Common myeloid progenitor, CD34-positive (primary cell): ENCODE measurements around the gene FOXJ1.

Experiments used
- CTCF ChIA-PET: fragments of 350-600 bp; sonication (Branson Sonifier 250); formaldehyde crosslinking; loops from one replicate; lab custom pipeline; 2021; ENCODE audit warnings: antibody characterized with exemption; lab: Charles Lee
- POLR2A ChIA-PET: fragments of 350-600 bp; sonication (Branson Sonifier 250); formaldehyde crosslinking; loops from one replicate; lab custom pipeline; 2021; ENCODE audit warnings: antibody characterized with exemption; lab: Charles Lee
- DNase-seq, 3 donors: peaks; one replicate each; pipeline versions ENCODE4 v3.0.0 to v3.0.0-alpha.2; 2013
- H3K27ac ChIP-seq, 2 experiments: 1 replicate in 1 of 2; 2 replicates in 1 of 2; pipeline ENCODE4 v1.7.0; 2013; ENCODE audit warnings: inconsistent platforms in 2 of 2, low read length in 2 of 2, mild to moderate bottlenecking in 2 of 2, low read depth in 1 of 2, moderate library complexity in 1 of 2; ENCODE audit not compliant: severe bottlenecking in 2 of 2, insufficient read depth in 1 of 2, poor library complexity in 1 of 2
- H3K27me3 ChIP-seq, 5 experiments: replicated peaks in 2 of 5; 1 replicate in 3 of 5; 2 replicates in 2 of 5; pipeline versions ENCODE4 v1.6.1 to v1.7.0; 2013; ENCODE audit warnings: low read length in 4 of 5, mild to moderate bottlenecking in 2 of 5, moderate library complexity in 2 of 5, inconsistent platforms in 1 of 5; ENCODE audit not compliant: insufficient read depth in 5 of 5, control insufficient read depth in 4 of 5
- H3K36me3 ChIP-seq, 4 experiments: 1 replicate in 2 of 4; 2 replicates in 2 of 4; pipeline versions ENCODE4 v1.6.1 to v1.7.0; 2013; ENCODE audit warnings: low read length in 3 of 4, control low read depth in 1 of 4, mild to moderate bottlenecking in 1 of 4; ENCODE audit not compliant: control insufficient read depth in 4 of 4, insufficient read depth in 4 of 4
- H3K4me1 ChIP-seq, 4 experiments: 1 replicate in 3 of 4; 2 replicates in 1 of 4; pipeline versions ENCODE4 v1.6.1 to v1.7.1; 2013; ENCODE audit warnings: low read length in 3 of 4, mild to moderate bottlenecking in 3 of 4, control low read depth in 1 of 4, inconsistent platforms in 1 of 4, moderate library complexity in 1 of 4; ENCODE audit not compliant: control insufficient read depth in 4 of 4, insufficient read depth in 4 of 4; ENCODE audit errors: control extremely low read depth in 1 of 4
- H3K4me3 ChIP-seq, 7 experiments: 1 replicate in 4 of 7; 2 replicates in 3 of 7; pipeline versions ENCODE4 v1.5.1 to v1.7.0; 2013; ENCODE audit warnings: mild to moderate bottlenecking in 7 of 7, low read length in 6 of 7, moderate library complexity in 6 of 7, inconsistent platforms in 2 of 7, low read depth in 2 of 7, control low read depth in 1 of 7; ENCODE audit not compliant: insufficient read depth in 4 of 7, control insufficient read depth in 1 of 7; ENCODE audit errors: extremely low read depth in 1 of 7
- H3K9me3 ChIP-seq, 5 experiments: 1 replicate in 4 of 5; 2 replicates in 1 of 5; pipeline versions ENCODE4 v1.6.1 to v1.7.1; 2013; ENCODE audit warnings: low read length in 4 of 5, mild to moderate bottlenecking in 2 of 5, inconsistent platforms in 1 of 5, low read depth in 1 of 5, moderate library complexity in 1 of 5; ENCODE audit not compliant: control insufficient read depth in 4 of 5, insufficient read depth in 2 of 5; ENCODE audit errors: control extremely low read depth in 1 of 5
- WGBS: methylation state at CpG from one replicate; pipeline ENCODE4 v1.1.5; 2013; ENCODE audit not compliant: insufficient coverage; 5-methylcytosine and 5-hydroxymethylcytosine counted together

Gene FOXJ1

DNA sequence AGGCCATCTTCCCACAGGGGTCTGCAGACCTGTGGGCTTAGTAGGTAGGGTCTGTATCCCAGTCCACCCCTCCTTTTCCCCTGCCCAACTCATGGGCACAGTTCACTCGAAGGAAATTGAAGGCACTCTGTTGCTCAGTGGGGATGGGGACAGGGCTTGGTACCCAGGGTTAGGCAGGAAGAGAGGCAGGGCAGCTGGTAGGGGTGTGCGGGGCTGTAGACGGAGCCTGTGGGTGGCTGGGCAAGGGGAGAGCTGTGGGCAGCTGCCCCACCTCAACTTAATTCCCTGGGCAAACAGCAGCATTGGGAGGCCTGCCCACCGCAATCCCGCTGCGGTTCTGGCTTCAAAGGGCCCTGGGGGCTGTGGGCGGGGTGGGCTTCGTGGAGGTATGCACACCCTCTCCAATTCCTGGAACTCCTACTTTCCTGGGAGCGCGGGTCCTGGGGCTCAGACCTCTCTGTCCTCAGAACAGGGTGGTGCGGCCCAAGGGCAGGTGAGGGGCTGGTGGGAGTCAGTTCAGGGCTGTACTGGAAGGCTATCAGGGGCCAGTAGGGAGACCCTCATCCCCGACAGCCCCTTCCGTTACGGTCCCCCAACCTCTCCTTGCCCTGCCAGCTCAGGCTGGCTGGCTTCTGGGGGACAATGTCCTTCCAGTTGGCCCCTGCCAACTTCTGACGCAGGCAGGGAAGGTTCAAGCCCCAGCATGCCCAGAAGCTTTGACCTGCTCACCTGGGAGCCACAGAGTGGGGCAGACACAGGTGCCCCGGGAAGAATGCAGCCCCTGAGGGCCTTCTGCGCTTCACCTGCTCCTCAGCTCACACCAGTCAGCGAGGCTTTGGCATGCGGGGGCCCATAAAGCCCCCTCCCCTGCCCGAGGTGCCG is 9.1 kb downstream of the FOXJ1 start:
- Histone ChIP-seq H3K27me3 (no peaks in the 10 kb centered on the region), H3K4me3 (no peak overlapping the region), H3K27ac (no peak overlapping the region), H3K4me1 (peaks cover 0 to 11% (median 10%) of the 10 kb centered on the region in 4 experiments), H3K36me3 (no peaks in the 10 kb centered on the region), H3K9me3 (no peaks in the 10 kb centered on the region)
- POLR2A ChIA-PET: no interaction called here
- CTCF ChIA-PET: interaction anchor here (1.2 to 6.1 kb wide), 3 partner anchors 10 to 148 kb away, joined by 4 to 32 read pairs (median 5); no protein-coding TSS in a partner anchor
- WGBS: 97% methylated on average over 15 of the region's 21 CpGs
- no peak for DNase-seq

DNA sequence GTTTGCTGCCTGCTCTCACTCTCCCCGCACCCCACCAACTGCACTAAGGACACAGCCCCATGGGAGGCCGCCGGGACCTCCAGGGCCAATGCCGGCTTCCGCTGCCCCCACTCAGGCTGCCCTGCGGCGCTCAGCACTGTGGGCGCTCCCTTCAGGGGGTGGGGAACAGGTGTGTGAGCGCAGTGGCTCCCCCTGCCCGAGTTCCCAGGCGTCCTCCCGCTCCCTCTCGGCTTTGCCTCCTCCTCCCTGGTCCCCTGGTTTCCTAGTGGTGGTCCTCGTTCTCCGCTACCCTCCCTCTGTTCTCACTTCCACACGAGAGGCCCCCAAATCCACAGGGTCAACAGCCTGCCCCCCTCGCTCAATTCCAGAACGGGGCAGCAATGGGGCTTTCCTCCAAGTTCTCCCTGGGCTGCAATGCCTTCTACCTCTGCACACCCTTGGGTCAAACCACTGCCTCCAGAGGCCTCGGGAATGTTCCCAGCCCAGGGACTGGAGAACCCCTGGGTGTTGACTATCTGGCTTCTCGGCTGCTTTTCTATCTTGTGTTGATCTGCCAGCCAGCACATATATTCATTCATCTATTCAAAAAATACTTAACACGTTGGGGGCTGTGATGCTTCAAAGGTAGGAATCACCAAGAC is 9.9 kb downstream of the FOXJ1 start:
- POLR2A ChIA-PET: interaction anchor here (1.0 kb wide), 1 partner anchor 10 kb away, joined by 3 read pairs; no protein-coding TSS in a partner anchor
- Histone ChIP-seq H3K4me3 (no peak overlapping the region), H3K4me1 (peaks cover 0 to 11% (median 10%) of the 10 kb centered on the region in 4 experiments), H3K9me3 (no peaks in the 10 kb centered on the region), H3K36me3 (no peaks in the 10 kb centered on the region), H3K27me3 (no peaks in the 10 kb centered on the region), H3K27ac (no peak overlapping the region)
- DNase-seq: no peak
- CTCF ChIA-PET: interaction anchor here (0.8 to 6.1 kb wide), 7 partner anchors 8 to 52 kb away, joined by 3 to 32 read pairs (median 3); partner anchors contain the start of gene FOXJ1
- whole genome bisulfite sequencing: 92% methylated on average over 19 of the region's 21 CpGs

DNA sequence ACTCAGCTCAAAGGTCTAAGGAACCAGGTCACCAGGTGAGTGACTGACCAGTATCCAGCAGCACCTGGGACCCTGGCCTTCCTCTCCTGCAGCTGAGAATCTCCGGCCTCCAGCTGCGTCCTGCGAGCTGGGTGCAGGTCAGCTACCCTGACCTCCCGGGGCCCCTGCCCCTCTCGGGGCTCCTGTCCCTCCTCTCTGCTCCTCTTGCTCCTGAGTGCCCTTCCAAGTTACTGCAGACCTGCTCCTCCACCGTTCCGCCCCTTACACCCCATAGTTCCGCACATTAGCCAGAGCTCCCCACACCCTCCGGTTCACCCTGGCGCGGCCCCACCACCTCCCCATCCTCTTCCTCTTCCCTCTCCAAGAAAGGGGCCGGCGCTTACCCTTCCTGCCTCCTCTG is 10.6 kb downstream of the FOXJ1 start:
- 24% methylated on average over 13 of the region's 13 CpGs for WGBS
- POLR2A ChIA-PET: interaction anchor here (1.0 kb wide), 1 partner anchor 9 kb away, joined by 3 read pairs; no protein-coding TSS in a partner anchor
- CTCF ChIA-PET: interaction anchor here (0.7 to 6.1 kb wide), 10 partner anchors 8 to 149 kb away, joined by 3 to 32 read pairs (median 3); partner anchors contain the start of gene FOXJ1

DNA sequence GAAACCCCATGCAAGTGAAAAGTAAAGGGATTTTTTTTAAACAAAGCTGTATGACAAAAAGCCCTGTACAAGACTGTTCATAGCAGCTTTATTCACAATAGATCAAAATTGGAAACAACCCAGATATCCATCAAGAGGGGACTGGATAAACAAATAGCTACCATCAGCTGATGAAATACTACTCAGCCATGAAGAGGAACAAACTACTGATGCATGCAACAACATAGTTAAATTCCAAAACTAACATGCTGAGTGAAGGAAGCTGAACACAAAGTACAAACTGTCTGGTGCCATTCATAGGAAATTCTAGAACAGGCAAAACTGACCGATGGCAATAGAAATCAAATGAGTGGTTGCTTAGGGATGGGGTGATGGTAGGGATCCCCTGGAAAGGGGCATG is 15.1 kb downstream of the FOXJ1 start:
- H3K4me1 ChIP-seq: peaks cover 0 to 23% (median 20%) of the 10 kb centered on the region in 4 experiments
- no peak overlapping the region for H3K27ac ChIP-seq
- ChIA-PET POLR2A (no interaction called here), CTCF (interaction anchor here (0.9 to 3.4 kb wide), 11 partner anchors 11 to 173 kb away, joined by 3 to 23 read pairs (median 4); no protein-coding TSS in a partner anchor)
- WGBS: no CpG with 5 or more reads among the region's 1 CpG
- no peaks in the 10 kb centered on the region for H3K27me3 ChIP-seq
- H3K9me3 ChIP-seq: no peaks in the 10 kb centered on the region
- H3K36me3 ChIP-seq: no peaks in the 10 kb centered on the region
- DNase-seq: no peak
- no peak overlapping the region for H3K4me3 ChIP-seq

More for the DNA sequence above, 10.6 kb downstream of the FOXJ1 start:
- H3K9me3 ChIP-seq: no peaks in the 10 kb centered on the region
- H3K27me3 ChIP-seq: no peaks in the 10 kb centered on the region
- no peak overlapping the region for H3K27ac ChIP-seq
- H3K4me3 ChIP-seq: peak overlapping the region in 1 of 7 experiments; percentile 4
- no peaks in the 10 kb centered on the region for H3K36me3 ChIP-seq
- H3K4me1 ChIP-seq: peaks cover 0 to 11% (median 10%) of the 10 kb centered on the region in 4 experiments
- no peak for DNase-seq

DNA sequence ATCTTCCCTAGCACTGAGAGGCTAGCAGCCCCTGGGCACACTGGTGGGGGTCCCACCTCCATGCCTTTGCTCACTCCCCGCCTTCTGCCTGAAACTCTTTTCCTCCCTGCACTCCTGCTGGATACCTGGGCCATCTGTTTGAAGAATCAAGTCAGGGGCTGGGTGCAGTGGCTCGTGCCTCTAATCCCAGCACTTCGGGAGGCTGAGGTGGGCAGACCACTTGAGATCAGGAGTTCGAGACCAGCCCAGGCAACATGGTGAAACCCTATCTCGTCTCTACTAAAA is 15.7 kb downstream of the FOXJ1 start:
- no peaks in the 10 kb centered on the region for H3K27me3 ChIP-seq
- 93% methylated on average over 4 of the region's 5 CpGs for WGBS
- POLR2A ChIA-PET: no interaction called here
- no peaks in the 10 kb centered on the region for H3K9me3 ChIP-seq
- no peaks in the 10 kb centered on the region for H3K36me3 ChIP-seq
- peaks cover 0 to 19% (median 17%) of the 10 kb centered on the region in 4 experiments for H3K4me1 ChIP-seq
- no peak for DNase-seq
- CTCF ChIA-PET: interaction anchor here (0.6 to 11.5 kb wide), 13 partner anchors 7 to 174 kb away, joined by 3 to 110 read pairs (median 4); no protein-coding TSS in a partner anchor
- no peak overlapping the region for H3K27ac ChIP-seq
- H3K4me3 ChIP-seq: no peak overlapping the region

DNA sequence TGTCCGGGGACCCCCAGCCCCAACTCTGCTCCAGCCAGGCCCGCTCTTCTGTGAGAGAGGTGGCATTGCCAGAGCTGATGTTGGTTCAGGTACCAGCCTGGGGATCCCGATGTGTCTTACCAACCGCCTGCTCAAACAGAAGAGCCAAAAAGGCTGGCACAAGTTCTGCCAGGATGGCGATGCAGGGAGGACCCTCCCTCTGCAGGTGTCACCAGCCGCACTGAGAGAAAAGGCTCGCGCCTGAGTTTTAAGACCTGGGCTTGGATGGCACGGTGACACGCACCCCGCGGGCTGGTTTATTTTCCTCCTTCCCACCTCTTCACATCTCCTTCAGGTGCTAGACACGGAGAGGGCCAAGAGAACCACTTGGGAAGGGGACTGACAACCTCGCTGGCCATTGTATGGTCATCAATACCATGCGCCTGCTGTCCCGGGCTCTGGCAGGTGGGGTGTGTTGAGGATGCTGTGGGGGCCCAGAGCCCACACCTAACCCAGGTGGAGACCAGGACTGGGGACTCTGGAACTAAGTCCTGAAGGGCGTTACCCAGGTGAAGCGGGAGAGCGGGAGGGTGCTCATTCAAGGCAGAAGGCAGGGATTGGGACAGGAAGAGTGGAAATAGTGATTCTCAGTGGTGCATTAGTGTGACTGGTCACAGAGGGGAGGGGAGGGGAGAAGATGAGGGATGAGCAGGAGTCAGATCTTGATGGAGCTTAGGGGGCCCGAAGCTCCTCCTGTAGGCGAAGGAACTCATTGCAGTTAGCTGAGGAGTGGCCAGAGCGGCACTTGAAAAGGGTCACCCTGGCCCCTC is 16.3 kb downstream of the FOXJ1 start:
- WGBS: 98% methylated on average over 17 of the region's 22 CpGs
- POLR2A ChIA-PET: no interaction called here

More for the DNA sequence above, 16.3 kb downstream of the FOXJ1 start:
- DNase-seq: peak in 1 of 3 donors; percentile 36
- no peak overlapping the region for H3K4me3 ChIP-seq
- no peaks in the 10 kb centered on the region for H3K9me3 ChIP-seq
- H3K36me3 ChIP-seq: no peaks in the 10 kb centered on the region
- CTCF ChIA-PET: interaction anchor here (0.6 to 11.5 kb wide), 14 partner anchors 8 to 174 kb away, joined by 3 to 110 read pairs (median 6); no protein-coding TSS in a partner anchor
- H3K27me3 ChIP-seq: no peaks in the 10 kb centered on the region
- H3K4me1 ChIP-seq: peaks cover 0 to 15% (median 14%) of the 10 kb centered on the region in 4 experiments
- no peak overlapping the region for H3K27ac ChIP-seq
